GM19324 (cell line): ENCODE results near the gene FGF2.
"Not testable (repeated sequence)": the region's sequence is repeated elsewhere in the genome, so short reads cannot be mapped to it uniquely, and the experiment has no call there.

Source experiments
- ATAC-seq: cut with Tn5 transposase; IDR thresholded peaks from one replicate; pipeline ENCODE4 v1.9.1; 2021; ENCODE audit warnings: mild to moderate bottlenecking, moderate library complexity; ENCODE audit not compliant: unreplicated experiment, low FRiP score

FGF2 gene

DNA sequence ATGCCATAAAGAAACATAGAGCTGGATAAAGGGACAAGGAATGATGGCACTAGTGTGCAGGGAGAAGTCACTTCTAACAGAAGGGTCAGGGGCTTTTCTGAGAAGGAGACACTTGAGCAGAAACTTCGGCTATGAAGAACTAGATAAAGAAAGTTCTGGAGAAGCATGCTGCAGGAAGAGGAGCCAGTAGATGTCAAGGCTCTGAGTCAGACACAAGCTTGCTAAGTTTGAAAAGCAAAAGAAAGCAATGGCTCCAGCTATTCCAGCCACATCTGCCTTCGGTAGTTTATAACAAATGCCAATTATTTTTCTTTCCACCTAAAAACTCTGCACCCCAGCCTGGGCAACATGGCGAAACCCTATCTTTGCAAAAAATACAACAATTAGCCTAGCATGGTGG is 88.3 kb downstream of the FGF2 start:
- no peak for ATAC-seq

GRCh38 chr4:122917731-122918130 is 91.1 kb downstream of the FGF2 start:
- no peak for ATAC-seq

DNA sequence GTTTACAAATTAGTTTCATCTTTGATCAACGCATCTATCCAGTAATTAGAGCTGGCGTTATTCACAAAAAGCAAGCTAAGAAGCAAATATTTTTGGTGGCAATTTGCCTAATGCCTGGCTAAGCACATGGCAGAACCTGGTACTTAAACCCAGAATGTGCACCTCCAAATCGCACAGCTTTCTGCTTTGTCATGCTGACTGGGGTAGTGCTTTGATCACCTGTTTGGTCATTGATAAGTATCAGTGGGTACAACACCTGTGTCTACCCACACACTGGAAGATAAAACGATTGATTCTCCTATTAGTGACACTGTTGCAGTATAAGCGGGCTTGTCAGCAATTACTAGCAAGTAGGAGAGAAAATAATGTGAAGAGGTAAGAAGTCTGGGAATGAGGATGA is 93.8 kb downstream of the FGF2 start:
- ATAC-seq: no peak

DNA sequence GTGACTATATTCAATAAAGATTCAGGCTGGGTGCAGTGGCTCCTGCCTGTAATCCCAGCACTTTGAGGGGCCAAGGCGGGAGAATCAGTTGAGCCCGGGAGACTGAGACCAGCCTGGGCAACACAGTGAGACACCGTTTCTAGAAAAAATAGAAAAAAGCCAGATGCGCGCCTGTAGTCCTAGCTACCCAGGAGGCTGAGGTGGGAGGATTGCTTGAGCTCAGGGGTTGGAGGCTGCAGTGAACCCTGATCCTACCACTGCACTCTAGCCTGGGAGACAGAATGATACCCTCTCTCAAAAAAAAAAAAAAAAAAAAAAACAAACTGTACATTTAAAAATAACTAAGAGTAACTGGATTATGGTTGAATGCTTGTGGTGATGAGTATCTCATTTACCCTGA is 94.7 kb downstream of the FGF2 start:
- ATAC-seq: no peak

DNA sequence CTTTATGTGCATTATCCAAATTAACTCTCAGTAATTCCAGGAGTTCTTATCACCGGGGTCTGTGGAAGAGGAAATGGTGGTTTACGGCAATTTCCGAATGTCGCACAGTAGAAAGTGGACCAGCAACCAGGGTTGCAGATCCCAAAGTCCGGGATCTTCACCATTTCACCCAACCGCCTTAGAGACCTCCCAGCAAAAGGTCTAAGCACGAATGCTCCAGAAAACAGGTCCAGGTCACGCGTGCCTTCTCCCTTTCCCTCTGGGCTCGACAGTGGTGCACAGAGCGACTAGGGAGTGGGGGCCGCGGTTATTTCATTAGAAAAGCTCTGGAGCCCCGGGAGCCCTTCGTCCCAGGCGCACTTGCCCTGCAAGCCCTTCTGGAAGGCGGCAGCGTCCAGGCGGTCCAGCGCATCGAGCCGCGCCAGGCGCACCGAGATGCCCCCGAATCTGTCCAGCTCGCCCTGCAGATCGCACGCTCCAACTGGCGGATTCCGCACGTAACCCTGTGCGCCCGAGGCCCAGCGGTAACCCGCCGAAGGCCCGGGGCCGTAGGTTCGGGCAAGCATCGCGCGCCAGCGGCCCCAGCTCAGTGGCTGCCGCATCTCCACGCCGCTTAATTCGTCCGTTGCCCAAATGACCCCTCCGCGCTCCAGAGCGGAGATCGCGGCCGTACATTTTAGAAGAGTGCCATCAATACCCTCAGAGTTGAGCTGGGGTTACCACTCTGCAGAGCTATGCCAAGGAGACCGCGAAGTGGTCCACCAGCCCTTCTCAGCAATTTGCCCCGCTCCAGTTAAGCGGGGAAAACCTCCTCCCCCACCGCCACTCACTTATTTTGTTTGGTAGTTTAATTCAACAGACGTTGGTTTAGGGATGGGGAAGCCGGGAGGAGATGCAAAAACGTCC is 95.6 kb downstream of the FGF2 start, which contains the start of gene NUDT6:
NUDT6 (minus strand) TSS at position 627 of the 906 bp plus-strand sequence; CDS start at position 602, 25 bp downstream.
- ATAC-seq: peak; percentile 87

DNA sequence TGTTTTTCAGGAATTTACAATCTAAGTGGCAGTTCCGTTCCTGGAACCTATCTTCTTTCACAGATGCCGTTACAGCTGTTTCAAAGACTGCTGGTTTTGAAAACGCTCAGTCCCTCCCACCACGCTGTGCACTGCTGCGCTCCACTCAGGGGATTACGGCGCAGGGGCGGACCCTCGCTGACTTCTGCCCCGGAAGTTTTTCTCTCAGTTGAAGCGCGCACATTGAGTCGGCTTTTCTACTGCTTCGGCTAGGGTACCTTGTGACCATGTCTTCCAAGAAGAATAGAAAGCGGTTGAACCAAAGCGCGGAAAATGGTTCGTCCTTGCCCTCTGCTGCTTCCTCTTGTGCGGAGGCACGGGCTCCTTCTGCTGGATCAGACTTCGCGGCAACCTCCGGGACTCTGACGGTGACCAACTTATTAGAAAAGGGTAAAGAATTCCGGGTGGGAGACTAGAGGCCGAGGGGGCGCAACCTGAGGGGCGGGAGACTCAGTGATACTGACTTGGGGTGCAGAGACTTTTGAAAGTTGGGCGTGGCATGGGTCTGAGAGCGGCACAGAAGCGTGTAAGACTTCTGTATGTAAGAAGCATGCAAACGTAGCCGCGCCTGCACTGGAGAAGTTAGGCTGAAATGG is 96.4 kb downstream of the FGF2 start:
- peak; percentile 98 for ATAC-seq

GRCh38 chr4:122928930-122929329 is 102.3 kb downstream of the FGF2 start:
- ATAC-seq: no peak

- no peak for ATAC-seq
Observed at GRCh38 chr4:122930862-122931261, 104.2 kb downstream of the FGF2 start.

GRCh38 chr4:122932763-122933162 is 106.1 kb downstream of the FGF2 start:
- ATAC-seq: no peak

DNA sequence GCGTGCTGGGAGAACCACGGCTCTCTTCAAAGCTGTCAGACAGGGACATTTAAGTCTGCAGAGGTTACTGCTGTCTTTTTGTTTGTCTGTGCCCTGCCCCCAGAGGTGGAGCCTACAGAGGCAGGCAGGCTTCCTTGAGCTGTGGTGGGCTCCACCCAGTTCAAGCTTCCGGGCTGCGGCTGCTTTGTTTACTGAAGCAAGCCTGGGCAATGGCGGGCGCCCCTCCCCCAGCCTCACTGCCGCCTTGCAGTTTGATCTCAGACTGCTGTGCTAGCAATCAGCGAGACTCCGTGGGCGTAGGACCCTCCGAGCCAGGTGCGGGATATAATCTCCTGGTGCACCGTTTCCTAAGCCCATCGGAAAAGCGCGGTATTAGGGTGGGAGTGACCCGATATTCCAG is 118.5 kb downstream of the FGF2 start:
- not testable (repeated sequence) for ATAC-seq

DNA sequence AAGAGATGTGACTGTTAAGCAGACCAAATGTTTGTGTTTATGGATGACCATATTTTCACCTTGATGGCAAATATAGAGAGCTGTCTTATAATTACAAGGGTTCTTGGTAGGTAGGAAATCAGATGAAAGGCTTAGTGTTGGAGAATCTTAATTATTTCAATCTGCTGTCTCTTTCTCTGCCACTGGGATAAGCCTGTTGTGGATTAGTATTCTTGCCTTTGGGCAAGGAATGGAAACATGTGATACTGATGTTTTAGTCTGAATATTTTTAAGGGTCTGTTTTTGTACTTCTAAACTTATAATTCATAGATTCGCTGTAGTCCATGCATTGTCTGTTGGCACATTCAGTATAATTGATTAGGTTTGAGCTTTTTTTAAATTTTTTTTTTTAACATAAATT is 119.5 kb downstream of the FGF2 start:
- no peak for ATAC-seq
